Gastroesophageal sphincter (tissue), 3 donors: Measurements from ENCODE around the gene BCAS3.

ENCODE experiments used
- CTCF ChIP-seq, 4 experiments: fragments of 200-600 bp in 2 of 4; fragments of 450-650 bp in 2 of 4; sonication (generic) in 1 of 4; IDR thresholded peaks; one replicate each; pipeline ENCODE4 v1.5.1; 2017 to 2019; ENCODE audit warnings: antibody characterized with exemption in 4 of 4, mild to moderate bottlenecking in 2 of 4, moderate library complexity in 2 of 4
- EP300 ChIP-seq: sonication (generic); formaldehyde crosslinking; IDR thresholded peaks from one replicate; pipeline ENCODE4 v1.6.1; 2017; ENCODE audit warnings: antibody characterized with exemption, mild to moderate bottlenecking
- POLR2A ChIP-seq, 2 donors: fragments of 450-650 bp; IDR thresholded peaks; one replicate each; pipeline ENCODE4 v1.6.1; 2017; ENCODE audit warnings: antibody characterized with exemption in 2 of 2, mild to moderate bottlenecking in 2 of 2, moderate library complexity in 1 of 2

DNA sequence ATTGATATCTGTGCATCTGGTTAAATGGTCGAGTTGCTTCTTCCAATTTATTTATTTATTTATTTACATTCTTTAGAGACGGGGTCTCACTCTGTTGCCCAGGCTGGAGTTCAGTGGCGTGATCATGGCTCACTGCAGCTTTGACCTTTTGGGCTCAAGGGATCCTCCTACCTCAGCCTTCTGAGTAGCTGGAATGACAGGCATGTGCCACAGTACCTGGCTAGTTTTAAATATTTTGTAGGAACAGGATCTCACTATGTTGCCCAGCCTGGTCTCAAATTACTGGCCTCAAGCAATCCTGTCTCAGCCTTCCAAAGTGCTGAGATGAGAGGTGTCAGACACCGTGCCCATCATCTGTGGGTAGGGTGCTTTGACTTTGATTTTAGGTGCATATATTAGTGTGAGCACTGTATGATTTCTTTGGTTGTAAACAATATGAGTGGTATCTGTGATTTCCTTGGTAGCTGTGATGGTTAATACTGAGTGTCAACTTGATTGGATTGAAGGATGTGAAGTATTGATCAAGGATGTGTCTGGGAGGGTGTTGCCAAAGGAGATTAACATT lies 90.2 kb downstream of the BCAS3 start:
- TF ChIP-seq CTCF (IDR thresholded peaks at IDR 0.05): no peak
- TF ChIP-seq EP300: no peak
- TF ChIP-seq POLR2A (IDR thresholded peaks at IDR 0.05): no peak
